Measurements from ENCODE around the gene SFT2D2. TPM values are rescaled to one million over a fixed set of nuclear protein-coding genes. Genes with fewer than 3 reads are reported as not detected.

Gene SFT2D2
- total RNA-seq, 1 donor from 2014 or later, result 13.3 TPM

DNA sequence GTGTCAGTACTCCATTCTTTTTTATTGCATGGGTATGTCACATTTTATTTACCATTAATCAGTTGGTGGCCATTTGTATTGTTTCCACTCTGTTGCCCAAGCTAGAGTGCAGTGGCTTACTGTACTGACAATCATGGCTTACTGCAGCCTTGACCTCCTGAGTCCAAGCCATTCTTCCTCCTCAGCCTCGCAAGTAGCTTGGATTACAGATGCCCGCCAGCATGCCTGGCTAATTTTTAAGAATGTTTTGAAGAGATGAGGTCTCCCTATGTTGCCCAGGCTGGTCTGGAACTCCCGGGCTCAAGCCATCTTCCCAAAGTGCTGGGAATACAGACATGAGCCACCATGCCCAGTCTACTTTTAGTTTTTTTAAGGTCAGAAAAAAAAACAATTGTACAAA is 813 bp upstream of the SFT2D2 start:
- peak overlapping the region; percentile 100 for H3K4me3 ChIP-seq
- peaks cover 4% of the 10 kb centered on the region for H3K9me3 ChIP-seq (replicated peaks)
- TF ChIP-seq, protein P1, sequence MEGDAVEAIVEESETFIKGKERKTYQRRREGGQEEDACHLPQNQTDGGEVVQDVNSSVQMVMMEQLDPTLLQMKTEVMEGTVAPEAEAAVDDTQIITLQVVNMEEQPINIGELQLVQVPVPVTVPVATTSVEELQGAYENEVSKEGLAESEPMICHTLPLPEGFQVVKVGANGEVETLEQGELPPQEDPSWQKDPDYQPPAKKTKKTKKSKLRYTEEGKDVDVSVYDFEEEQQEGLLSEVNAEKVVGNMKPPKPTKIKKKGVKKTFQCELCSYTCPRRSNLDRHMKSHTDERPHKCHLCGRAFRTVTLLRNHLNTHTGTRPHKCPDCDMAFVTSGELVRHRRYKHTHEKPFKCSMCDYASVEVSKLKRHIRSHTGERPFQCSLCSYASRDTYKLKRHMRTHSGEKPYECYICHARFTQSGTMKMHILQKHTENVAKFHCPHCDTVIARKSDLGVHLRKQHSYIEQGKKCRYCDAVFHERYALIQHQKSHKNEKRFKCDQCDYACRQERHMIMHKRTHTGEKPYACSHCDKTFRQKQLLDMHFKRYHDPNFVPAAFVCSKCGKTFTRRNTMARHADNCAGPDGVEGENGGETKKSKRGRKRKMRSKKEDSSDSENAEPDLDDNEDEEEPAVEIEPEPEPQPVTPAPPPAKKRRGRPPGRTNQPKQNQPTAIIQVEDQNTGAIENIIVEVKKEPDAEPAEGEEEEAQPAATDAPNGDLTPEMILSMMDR (IDR thresholded peaks at IDR 0.05; ENCODE audit: borderline replicate concordance), result no peak
- intact Hi-C loops (cut with micrococcal nuclease), result no loop called here
- H3K27ac ChIP-seq (replicated peaks), result no peak overlapping the region
- H3K36me3 ChIP-seq, result peaks cover 4% of the 10 kb centered on the region
- peaks cover 48% of the 10 kb centered on the region for H3K4me1 ChIP-seq
- H3K27me3 ChIP-seq (ENCODE audit: low read depth), result no peaks in the 10 kb centered on the region
- no peak for DNase-seq

DNA sequence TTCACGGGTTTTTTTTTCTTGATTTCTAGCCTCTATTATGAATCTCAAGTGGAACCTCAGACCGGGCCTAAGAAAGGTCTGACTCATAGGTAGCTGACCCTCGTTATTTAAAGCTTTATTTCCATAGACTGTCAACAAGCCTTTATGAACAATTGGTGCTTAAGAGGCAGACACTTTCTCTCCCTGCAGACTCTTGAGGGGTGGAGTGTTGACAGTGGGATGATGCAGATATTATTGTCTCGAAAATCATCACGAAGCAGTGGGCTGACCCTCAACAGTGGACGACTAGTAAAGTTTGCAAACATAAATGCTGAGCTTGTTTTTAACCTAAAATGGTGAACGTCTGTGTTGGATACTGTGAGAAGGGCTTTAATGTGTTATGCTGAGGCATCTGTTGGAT is 1.8 kb downstream of the SFT2D2 start:
- H3K9me3 ChIP-seq (replicated peaks), result peaks cover 4% of the 10 kb centered on the region
- no peak for DNase-seq
- intact Hi-C loops (cut with micrococcal nuclease), result no loop called here
- H3K4me1 ChIP-seq, result peaks cover 50% of the 10 kb centered on the region
- TF ChIP-seq, protein P1 (IDR thresholded peaks at IDR 0.05; ENCODE audit: borderline replicate concordance), result no peak
- H3K27me3 ChIP-seq (ENCODE audit: low read depth), result no peaks in the 10 kb centered on the region
- H3K4me3 ChIP-seq, result peak overlapping the region; percentile 100
- peaks cover 14% of the 10 kb centered on the region for H3K36me3 ChIP-seq
- H3K27ac ChIP-seq (replicated peaks), result peak overlapping the region; percentile 91

DNA sequence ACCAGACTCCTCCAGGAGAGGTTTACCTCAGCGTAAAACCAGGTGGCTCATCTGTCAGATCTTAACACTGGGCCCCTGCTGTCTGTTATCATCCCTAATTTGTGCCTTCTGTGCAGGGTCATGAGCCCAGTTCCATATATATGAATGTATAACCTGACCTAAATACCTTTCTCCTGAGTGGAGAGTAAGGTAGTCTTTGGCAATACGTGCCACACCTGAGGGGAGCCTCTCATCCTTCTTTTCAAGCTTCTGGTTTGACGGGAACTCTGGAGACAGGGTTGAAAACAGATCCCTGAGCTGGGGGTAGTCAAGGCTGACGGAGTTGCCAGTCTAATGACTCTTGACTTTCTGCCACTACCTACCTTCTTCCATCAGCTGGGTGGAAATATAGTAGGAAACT is 4.1 kb downstream of the SFT2D2 start:
- Histone ChIP-seq H3K36me3 (peaks cover 34% of the 10 kb centered on the region), H3K4me1 (peaks cover 50% of the 10 kb centered on the region)
- intact Hi-C loops (cut with micrococcal nuclease), result no loop called here

DNA sequence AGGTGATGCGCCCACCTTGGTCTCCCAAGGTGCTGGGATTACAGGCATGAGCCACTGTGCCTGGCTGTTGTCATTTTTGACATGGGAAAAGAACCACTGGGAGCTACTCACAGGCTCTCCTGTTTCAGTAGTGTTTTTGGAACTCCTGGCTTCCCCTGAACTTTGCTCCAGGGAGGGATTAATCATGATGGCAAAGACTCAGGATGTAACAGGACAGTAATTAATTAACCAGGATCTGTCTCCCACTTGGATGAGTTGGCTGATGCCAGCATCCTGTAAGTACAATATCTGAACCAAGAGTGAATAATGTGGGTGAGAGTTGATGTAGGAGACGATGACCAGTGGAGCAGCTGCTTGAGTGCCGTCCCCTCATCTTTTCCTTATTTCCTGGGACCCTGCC is 4.9 kb downstream of the SFT2D2 start:
- Histone ChIP-seq H3K4me3 (no peak overlapping the region), H3K36me3 (peaks cover 34% of the 10 kb centered on the region), H3K4me1 (peaks cover 48% of the 10 kb centered on the region), H3K9me3 (replicated peaks) (no peaks in the 10 kb centered on the region), H3K27me3 (ENCODE audit: low read depth) (no peaks in the 10 kb centered on the region), H3K27ac (replicated peaks) (no peak overlapping the region)
- no peak for DNase-seq
- TF ChIP-seq, protein P1 (IDR thresholded peaks at IDR 0.05; ENCODE audit: borderline replicate concordance), result no peak
- intact Hi-C loops (cut with micrococcal nuclease), result no loop called here

More for the DNA sequence above, 4.1 kb downstream of the SFT2D2 start:
- Histone ChIP-seq H3K27me3 (ENCODE audit: low read depth) (no peaks in the 10 kb centered on the region), H3K4me3 (no peak overlapping the region), H3K9me3 (replicated peaks) (no peaks in the 10 kb centered on the region), H3K27ac (replicated peaks) (no peak overlapping the region)
- DNase-seq, result no peak
- TF ChIP-seq, protein P1 (IDR thresholded peaks at IDR 0.05; ENCODE audit: borderline replicate concordance), result no peak

DNA sequence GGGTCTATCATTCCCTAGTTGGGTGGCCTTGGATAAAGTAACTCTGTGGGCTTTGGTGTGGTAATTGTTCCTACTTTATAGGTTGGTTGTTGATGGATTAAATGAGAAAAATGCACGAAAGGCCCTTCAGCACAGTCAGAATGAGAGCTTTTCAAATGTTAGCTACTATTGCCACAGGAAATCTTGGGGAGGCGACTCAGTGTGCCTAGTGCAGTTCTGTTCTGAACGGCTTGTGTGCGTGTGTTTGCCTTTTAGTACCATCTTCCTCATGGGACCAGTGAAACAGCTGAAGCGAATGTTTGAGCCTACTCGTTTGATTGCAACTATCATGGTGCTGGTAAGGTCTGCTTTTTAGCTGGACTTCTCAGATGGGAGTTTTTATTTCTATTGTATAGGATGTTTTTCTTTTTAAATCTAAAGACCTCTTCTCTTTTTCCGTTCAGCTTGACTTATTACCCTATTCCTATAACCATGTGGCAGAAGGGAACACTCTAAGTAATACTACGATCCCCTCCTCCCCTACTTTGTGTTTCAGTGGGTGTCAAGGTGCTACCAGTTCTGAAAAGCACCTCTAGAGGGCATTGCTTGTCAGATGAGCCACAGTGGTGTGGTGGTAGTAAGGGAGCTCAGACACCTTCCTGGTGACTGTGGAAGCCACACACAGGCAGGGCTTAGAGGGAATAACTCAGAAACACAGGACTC is 9.2 kb downstream of the SFT2D2 start:
- Histone ChIP-seq H3K9me3 (replicated peaks) (no peaks in the 10 kb centered on the region), H3K36me3 (peaks cover 67% of the 10 kb centered on the region), H3K4me1 (peaks cover 10% of the 10 kb centered on the region), H3K4me3 (no peak overlapping the region), H3K27ac (replicated peaks) (no peak overlapping the region), H3K27me3 (ENCODE audit: low read depth) (no peaks in the 10 kb centered on the region)
- TF ChIP-seq, protein P1 (IDR thresholded peaks at IDR 0.05; ENCODE audit: borderline replicate concordance), result peak; percentile 68
- DNase-seq, result no peak
- intact Hi-C loops (cut with micrococcal nuclease), result no loop called here

Data from left ventricle myocardium inferior (tissue), 1 donor.